ENCODE data around the gene ATMIN. TPM values are rescaled to one million over a fixed set of nuclear protein-coding genes. Genes with fewer than 3 reads are reported as not detected.

ATMIN gene
- total RNA-seq, 2 experiments from 2014 or later: 29.6 to 33.8 TPM

DNA sequence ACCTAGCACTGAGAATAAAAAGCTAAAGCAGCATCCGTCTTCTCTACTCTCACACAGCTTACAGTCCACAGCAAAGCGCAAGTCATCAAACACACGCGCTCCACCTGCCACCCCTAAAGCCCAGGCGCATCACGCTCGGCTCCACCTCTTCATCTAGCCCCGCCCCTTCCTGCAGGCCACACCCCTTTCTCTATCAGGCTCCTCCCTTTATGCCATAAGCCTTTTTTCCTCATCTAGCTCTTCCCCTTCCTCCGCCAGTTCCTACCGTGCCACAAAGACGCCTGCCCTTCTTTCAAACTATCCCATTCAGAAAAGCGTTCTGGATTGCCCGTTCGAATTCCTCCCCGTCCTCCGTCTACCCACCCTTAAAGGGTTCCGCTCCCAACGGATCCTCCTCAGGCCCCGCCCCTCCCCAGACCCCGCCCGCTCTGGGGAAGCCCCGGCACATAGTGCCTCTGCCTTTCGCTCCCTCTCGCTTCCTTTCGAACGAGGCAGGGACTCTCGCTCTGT, 41.0 kb downstream of the ATMIN start:
- Mint-ChIP-seq H3K4me3 (no peak overlapping the region), H3K27me3 (peaks cover 2% of the 10 kb centered on the region), H3K27ac (no peak overlapping the region), H3K9me3 (no peaks in the 10 kb centered on the region), H3K4me1 (peaks cover 25% of the 10 kb centered on the region), H3K36me3 (ENCODE audit: low read depth) (no peaks in the 10 kb centered on the region)
- DNase-seq: peak; percentile 92
- POLR2A ChIA-PET: interaction anchor here (0.6 to 3.6 kb wide), 8 partner anchors 10 to 238 kb away, joined by 3 to 22 read pairs (median 5); partner anchors contain the start of genes ATMIN, CENPN, CMC2 and GAN
- CTCF ChIA-PET: interaction anchor here (0.8 to 6.5 kb wide), 6 partner anchors 9 to 238 kb away, joined by 3 to 63 read pairs (median 4); partner anchors contain the start of genes ATMIN and GAN

GRCh38 chr16:81077076-81077940, 41.7 kb downstream of the ATMIN start, which contains the start of gene C16orf46:
Gene C16orf46, minus strand, starts transcription at chr16:81077238. Its CDS starts 13,283 bp downstream, at chr16:81063955.
- Mint-ChIP-seq H3K27me3 (peaks cover 2% of the 10 kb centered on the region), H3K36me3 (ENCODE audit: low read depth) (no peaks in the 10 kb centered on the region), H3K9me3 (no peaks in the 10 kb centered on the region), H3K27ac (no peak within 1 kb of the TSS), H3K4me3 (peak within 1 kb of the TSS; percentile 24), H3K4me1 (peaks cover 21% of the 10 kb centered on the region)
- DNase-seq: peak; percentile 98
- ChIA-PET CTCF (interaction anchor here (0.8 to 6.5 kb wide), 4 partner anchors 42 to 237 kb away, joined by 3 to 63 read pairs (median 4); partner anchors contain the start of genes ATMIN and GAN), POLR2A (interaction anchor here (0.6 to 3.6 kb wide), 8 partner anchors 10 to 237 kb away, joined by 3 to 22 read pairs (median 4); partner anchors contain the start of genes ATMIN, CENPN, CMC2 and GAN)

- no peak overlapping the region for H3K4me3 Mint-ChIP-seq
- H3K36me3 Mint-ChIP-seq (ENCODE audit: low read depth): no peaks in the 10 kb centered on the region
- H3K27ac Mint-ChIP-seq: no peak overlapping the region
- H3K9me3 Mint-ChIP-seq: no peaks in the 10 kb centered on the region
- ChIA-PET CTCF (interaction anchor here (1.0 to 1.2 kb wide), 2 partner anchors 15 to 43 kb away, joined by 3 to 6 read pairs; no protein-coding TSS in a partner anchor), POLR2A (interaction anchor here (0.7 kb wide), 1 partner anchor 44 kb away, joined by 3 read pairs; the partner anchor contains the start of gene ATMIN)
- DNase-seq: no peak
- H3K27me3 Mint-ChIP-seq: no peaks in the 10 kb centered on the region
- H3K4me1 Mint-ChIP-seq: peaks cover 12% of the 10 kb centered on the region
These were observed 44.6 kb downstream of the ATMIN start for GRCh38 chr16:81080233-81080632.

DNA sequence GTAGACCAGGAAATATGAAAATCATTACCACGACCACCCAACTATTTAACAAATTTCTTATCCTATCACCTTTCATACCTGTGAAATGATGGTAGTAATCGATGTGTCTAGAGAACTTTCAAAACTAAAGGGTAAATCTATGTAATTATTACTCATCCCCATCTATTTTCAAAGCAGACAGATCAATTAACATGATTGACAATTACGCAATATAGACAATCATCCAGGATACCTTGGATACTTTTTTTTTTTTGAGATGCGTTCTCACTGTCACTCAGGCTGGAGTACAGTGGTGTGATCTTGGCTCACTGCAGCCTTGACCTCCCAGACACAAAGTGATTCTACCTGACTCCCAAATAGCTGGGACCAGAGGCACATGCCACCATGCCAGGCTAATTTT, 45.4 kb downstream of the ATMIN start:
- DNase-seq: no peak
- no peaks in the 10 kb centered on the region for H3K9me3 Mint-ChIP-seq
- no peaks in the 10 kb centered on the region for H3K27me3 Mint-ChIP-seq
- no peak overlapping the region for H3K27ac Mint-ChIP-seq
- no peaks in the 10 kb centered on the region for H3K36me3 Mint-ChIP-seq (ENCODE audit: low read depth)
- H3K4me3 Mint-ChIP-seq: no peak overlapping the region
- CTCF ChIA-PET: no interaction called here
- POLR2A ChIA-PET: no interaction called here
- peaks cover 7% of the 10 kb centered on the region for H3K4me1 Mint-ChIP-seq

DNA sequence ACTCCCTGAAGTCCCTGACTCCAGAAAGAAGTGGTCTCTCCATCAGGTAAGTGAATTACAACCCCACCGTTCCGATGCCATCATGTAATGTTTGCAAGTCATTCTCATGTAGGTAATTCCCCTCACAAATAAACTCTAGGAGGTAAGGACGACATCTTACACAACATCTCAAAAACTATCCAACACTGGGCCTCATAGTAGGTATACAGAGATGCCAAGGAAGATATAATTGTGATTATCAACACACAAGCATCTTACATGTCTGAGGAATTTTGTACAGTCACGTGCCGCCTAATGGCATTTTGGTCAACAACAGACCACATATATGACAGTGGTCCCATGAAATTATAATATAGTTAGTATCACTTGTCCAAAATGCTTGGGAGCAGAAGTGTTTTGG, 53.2 kb downstream of the ATMIN start:
- Mint-ChIP-seq H3K27ac (no peak overlapping the region), H3K4me3 (no peak overlapping the region), H3K36me3 (ENCODE audit: low read depth) (peaks cover 3% of the 10 kb centered on the region), H3K9me3 (no peaks in the 10 kb centered on the region), H3K27me3 (no peaks in the 10 kb centered on the region), H3K4me1 (peaks cover 9% of the 10 kb centered on the region)
- ChIA-PET POLR2A (no interaction called here), CTCF (no interaction called here)
- DNase-seq: no peak

GRCh38 chr16:81094771-81095251, 59.2 kb downstream of the ATMIN start:
- POLR2A ChIA-PET: interaction anchor here (1.2 kb wide), 1 partner anchor 17 kb away, joined by 4 read pairs; no protein-coding TSS in a partner anchor
- H3K27me3 Mint-ChIP-seq: no peaks in the 10 kb centered on the region

DNA sequence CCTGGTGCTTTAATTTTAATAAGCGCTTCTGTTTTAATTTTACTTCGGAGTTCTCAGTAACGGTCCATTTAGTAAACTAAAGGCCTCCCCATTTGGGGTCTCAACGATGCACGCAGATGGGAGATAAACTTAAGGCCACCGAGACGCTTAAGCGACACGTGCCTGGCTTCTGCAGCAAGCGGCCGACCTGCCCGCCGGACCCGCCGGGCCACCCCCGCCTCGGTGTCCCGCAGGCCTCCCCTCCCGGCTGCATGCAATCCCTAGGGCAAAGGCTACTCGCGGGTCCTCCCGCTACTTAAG, 60.0 kb downstream of the ATMIN start:
- H3K27me3 Mint-ChIP-seq: no peaks in the 10 kb centered on the region
- H3K4me1 Mint-ChIP-seq: peaks cover 24% of the 10 kb centered on the region
- ChIA-PET CTCF (interaction anchor here (1.1 to 1.9 kb wide), 2 partner anchors 16 to 60 kb away, joined by 5 to 6 read pairs; partner anchors contain the start of gene ATMIN), POLR2A (interaction anchor here (1.2 kb wide), 1 partner anchor 18 kb away, joined by 4 read pairs; no protein-coding TSS in a partner anchor)
- no peaks in the 10 kb centered on the region for H3K9me3 Mint-ChIP-seq
- H3K4me3 Mint-ChIP-seq: peak overlapping the region; percentile 75
- no peak for DNase-seq
- no peak overlapping the region for H3K27ac Mint-ChIP-seq
- no peaks in the 10 kb centered on the region for H3K36me3 Mint-ChIP-seq (ENCODE audit: low read depth)

More at GRCh38 chr16:81094771-81095251, 59.2 kb downstream of the ATMIN start:
- H3K36me3 Mint-ChIP-seq (ENCODE audit: low read depth): peaks cover under 1% of the 10 kb centered on the region
- no peak overlapping the region for H3K27ac Mint-ChIP-seq
- no peak for DNase-seq
- H3K4me3 Mint-ChIP-seq: peak overlapping the region; percentile 75
- no peaks in the 10 kb centered on the region for H3K9me3 Mint-ChIP-seq
- CTCF ChIA-PET: interaction anchor here (1.1 to 1.9 kb wide), 2 partner anchors 15 to 59 kb away, joined by 5 to 6 read pairs; partner anchors contain the start of gene ATMIN
- peaks cover 25% of the 10 kb centered on the region for H3K4me1 Mint-ChIP-seq

DNA sequence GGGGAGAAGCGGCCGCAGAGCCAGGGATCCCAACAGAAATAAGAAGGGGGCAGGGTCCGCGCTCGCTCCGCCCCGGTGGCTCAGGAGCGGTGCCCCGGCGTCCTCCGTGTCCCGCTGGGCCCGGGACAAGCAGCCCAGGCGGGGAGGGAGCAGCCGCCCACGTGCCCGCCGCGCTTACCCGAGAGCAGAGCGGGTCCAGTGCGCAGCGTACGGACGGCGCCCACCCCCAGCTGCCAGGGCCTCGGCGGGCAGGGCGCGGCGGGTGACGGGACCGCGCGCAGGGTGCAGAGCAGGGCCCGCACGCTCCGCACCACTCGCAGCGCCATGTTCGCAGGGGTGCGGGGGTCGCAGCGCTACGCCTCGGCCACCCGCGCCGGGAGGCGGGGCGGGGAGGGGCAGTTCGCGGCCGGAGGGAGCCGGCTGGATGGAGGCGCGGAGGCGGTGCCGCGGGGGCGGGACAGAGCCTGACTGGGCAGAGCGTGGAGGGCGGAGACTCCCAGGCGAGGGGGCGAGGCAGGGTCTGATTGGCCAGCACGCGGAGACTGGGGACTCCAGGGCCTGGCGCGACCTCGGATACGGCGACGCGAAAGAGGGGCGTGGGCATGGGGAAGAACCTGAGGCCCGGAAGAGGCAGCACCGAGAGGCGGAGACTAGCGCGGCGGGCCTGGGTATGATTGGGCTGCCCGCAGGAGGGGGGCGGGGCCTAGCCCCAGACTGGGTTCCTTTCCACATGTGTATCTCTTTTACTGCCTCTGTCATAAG, 60.5 kb downstream of the ATMIN start, which contains the start of gene GCSH:
TSS of gene GCSH (minus strand) at position 443 of the 762 bp plus-strand sequence. CDS start at position 326, 117 bp downstream.
- H3K4me3 Mint-ChIP-seq: peak within 1 kb of the TSS; percentile 75
- H3K4me1 Mint-ChIP-seq: peaks cover 24% of the 10 kb centered on the region
- H3K9me3 Mint-ChIP-seq: no peaks in the 10 kb centered on the region
- no peaks in the 10 kb centered on the region for H3K27me3 Mint-ChIP-seq
- POLR2A ChIA-PET: interaction anchor here (1.2 kb wide), 1 partner anchor 18 kb away, joined by 4 read pairs; no protein-coding TSS in a partner anchor
- CTCF ChIA-PET: no interaction called here
- peak; percentile 98 for DNase-seq
- no peak within 1 kb of the TSS for H3K27ac Mint-ChIP-seq
- no peaks in the 10 kb centered on the region for H3K36me3 Mint-ChIP-seq (ENCODE audit: low read depth)

DNA sequence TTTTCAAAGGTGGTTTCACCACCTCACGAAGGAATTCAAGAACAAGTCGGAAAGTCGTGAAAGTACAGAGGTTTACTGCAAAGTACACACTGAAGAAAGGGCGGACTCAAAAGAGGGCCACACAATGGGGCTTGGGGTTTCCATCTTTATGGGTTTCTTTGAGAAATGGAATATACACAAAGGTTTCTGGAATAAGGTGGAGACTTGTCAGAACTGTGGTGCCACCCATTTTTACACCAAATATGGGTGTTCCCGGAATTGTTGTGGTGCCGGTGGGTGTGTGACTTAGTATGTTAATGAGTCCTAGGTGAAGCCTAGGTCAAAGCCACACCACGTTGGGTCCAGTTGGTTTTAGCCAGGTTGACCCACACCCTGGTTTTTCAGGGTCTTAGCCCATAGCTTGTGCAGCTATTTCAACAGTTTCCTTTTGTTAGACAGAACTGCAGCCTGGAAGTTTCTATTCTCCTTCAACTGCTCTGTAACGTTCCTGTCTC, 61.1 kb downstream of the ATMIN start:
- POLR2A ChIA-PET: no interaction called here
- H3K4me3 Mint-ChIP-seq: peak overlapping the region; percentile 69

More for the DNA sequence above, 61.1 kb downstream of the ATMIN start:
- Mint-ChIP-seq H3K9me3 (no peaks in the 10 kb centered on the region), H3K4me1 (peaks cover 24% of the 10 kb centered on the region), H3K27ac (no peak overlapping the region), H3K36me3 (ENCODE audit: low read depth) (no peaks in the 10 kb centered on the region), H3K27me3 (no peaks in the 10 kb centered on the region)
- DNase-seq: no peak
- CTCF ChIA-PET: no interaction called here

Other genes with a start within 250 kb of the ATMIN start
- gene CDYL2, start 231.2 kb upstream of the ATMIN start, total RNA-seq: 10 to 100 TPM; 54.6 to 60.2 TPM
- gene CMC2, start 29.0 kb upstream of the ATMIN start, total RNA-seq: 10 to 100 TPM; 90.7 to 99.9 TPM
- gene CENPN, start 28.6 kb upstream of the ATMIN start, total RNA-seq: 10 to 100 TPM; 62.2 to 66.9 TPM
- under 1 TPM in 1 of 2 experiments, not detected in 1; 0.73 TPM for gene C16orf46, start 41.4 kb downstream of the ATMIN start, total RNA-seq
- 1 to 10 TPM; 3.5 to 6.6 TPM for gene GCSH, start 60.6 kb downstream of the ATMIN start, total RNA-seq
- not detected for gene BCO1, start 202.8 kb downstream of the ATMIN start, total RNA-seq

Data from activated CD4-positive, alpha-beta memory T cell treated with anti-CD3 and anti-CD28 coated beads, Interleukin-2, amount 10 ng/mL, durations not matched to agents 7 days and 5 days (primary cell).